PFSK-1 (cell line): Measurements from ENCODE around the gene SLC11A1.

Experiments used
- SIN3A ChIP-seq: IDR thresholded peaks from 2 replicates; pipeline ENCODE4 v1.6.1; 2012; ENCODE audit warnings: mild to moderate bottlenecking, low read length, moderate library complexity, borderline replicate concordance; ENCODE audit not compliant: insufficient read depth
- TAF1 ChIP-seq: IDR thresholded peaks from 2 replicates; pipeline ENCODE4 v1.6.1; 2012; ENCODE audit warnings: low read length, control low read depth, borderline replicate concordance; ENCODE audit not compliant: insufficient read depth
- TF ChIP-seq, protein P1 (sequence below), 2 experiments: IDR thresholded peaks; 2 replicates each; pipeline versions ENCODE4 v1.6.1 to v1.8.0; 2011 to 2012; ENCODE audit warnings: low read depth in 2 of 2, low read length in 2 of 2, control low read depth in 1 of 2, inconsistent platforms in 1 of 2, mild to moderate bottlenecking in 1 of 2, moderate library complexity in 1 of 2; ENCODE audit not compliant: insufficient read depth in 1 of 2

DNA sequence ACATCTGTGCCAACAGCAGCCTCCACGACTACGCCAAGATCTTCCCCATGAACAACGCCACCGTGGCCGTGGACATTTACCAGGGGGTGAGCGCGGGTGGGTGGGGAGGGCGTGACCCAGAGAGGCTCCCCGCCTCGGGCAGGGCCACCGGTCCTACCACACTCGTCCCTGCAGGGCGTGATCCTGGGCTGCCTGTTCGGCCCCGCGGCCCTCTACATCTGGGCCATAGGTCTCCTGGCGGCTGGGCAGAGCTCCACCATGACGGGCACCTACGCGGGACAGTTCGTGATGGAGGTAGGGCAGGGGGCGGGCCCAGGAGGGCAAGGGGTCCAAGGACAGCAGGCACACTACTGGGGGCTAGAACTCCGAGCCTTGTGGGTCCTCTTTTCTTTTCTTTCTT is 9.1 kb downstream of the SLC11A1 start:
- TF ChIP-seq TAF1, result no peak
- TF ChIP-seq SIN3A, result no peak
- TF ChIP-seq, protein P1, sequence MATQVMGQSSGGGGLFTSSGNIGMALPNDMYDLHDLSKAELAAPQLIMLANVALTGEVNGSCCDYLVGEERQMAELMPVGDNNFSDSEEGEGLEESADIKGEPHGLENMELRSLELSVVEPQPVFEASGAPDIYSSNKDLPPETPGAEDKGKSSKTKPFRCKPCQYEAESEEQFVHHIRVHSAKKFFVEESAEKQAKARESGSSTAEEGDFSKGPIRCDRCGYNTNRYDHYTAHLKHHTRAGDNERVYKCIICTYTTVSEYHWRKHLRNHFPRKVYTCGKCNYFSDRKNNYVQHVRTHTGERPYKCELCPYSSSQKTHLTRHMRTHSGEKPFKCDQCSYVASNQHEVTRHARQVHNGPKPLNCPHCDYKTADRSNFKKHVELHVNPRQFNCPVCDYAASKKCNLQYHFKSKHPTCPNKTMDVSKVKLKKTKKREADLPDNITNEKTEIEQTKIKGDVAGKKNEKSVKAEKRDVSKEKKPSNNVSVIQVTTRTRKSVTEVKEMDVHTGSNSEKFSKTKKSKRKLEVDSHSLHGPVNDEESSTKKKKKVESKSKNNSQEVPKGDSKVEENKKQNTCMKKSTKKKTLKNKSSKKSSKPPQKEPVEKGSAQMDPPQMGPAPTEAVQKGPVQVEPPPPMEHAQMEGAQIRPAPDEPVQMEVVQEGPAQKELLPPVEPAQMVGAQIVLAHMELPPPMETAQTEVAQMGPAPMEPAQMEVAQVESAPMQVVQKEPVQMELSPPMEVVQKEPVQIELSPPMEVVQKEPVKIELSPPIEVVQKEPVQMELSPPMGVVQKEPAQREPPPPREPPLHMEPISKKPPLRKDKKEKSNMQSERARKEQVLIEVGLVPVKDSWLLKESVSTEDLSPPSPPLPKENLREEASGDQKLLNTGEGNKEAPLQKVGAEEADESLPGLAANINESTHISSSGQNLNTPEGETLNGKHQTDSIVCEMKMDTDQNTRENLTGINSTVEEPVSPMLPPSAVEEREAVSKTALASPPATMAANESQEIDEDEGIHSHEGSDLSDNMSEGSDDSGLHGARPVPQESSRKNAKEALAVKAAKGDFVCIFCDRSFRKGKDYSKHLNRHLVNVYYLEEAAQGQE (IDR thresholded peaks at IDR 0.05; ENCODE audit: insufficient read depth in 1 of 2, low read depth in 2 of 2, low read length in 2 of 2), result no peak
